ENCODE data around the gene UQCRHL. TPM values are rescaled to one million over a fixed set of nuclear protein-coding genes. Genes with fewer than 3 reads are reported as not detected.

Gene UQCRHL
- total RNA-seq, 1 donor from 2014 or later: 1.7 TPM

GRCh38 chr1:15833842-15834405 is 26.5 kb upstream of the UQCRHL start:
- FAIRE-seq: peak; percentile 5
- Histone ChIP-seq H3K4me3 (ENCODE audit: insufficient read depth, low read depth, low read length) (peak overlapping the region; percentile 94), H3K27me3 (ENCODE audit: insufficient read depth, low read length) (no peaks in the 10 kb centered on the region), H4K20me1 (ENCODE audit: insufficient read depth, low read length) (no peaks in the 10 kb centered on the region), H3K36me3 (ENCODE audit: insufficient read depth, low read length) (no peaks in the 10 kb centered on the region), H3K27ac (ENCODE audit: low read depth, low read length) (peak overlapping the region; percentile 98), H2AFZ (ENCODE audit: low read depth, low read length) (peak overlapping the region; percentile 6), H3K9me3 (ENCODE audit: insufficient read depth, low read depth, low read length) (no peaks in the 10 kb centered on the region), H3K4me2 (ENCODE audit: low read length) (peak overlapping the region; percentile 97), H3K79me2 (ENCODE audit: insufficient read depth, low read length) (peaks cover 12% of the 10 kb centered on the region), H3K4me1 (ENCODE audit: insufficient read depth, low read length) (no peaks in the 10 kb centered on the region), H3K9ac (ENCODE audit: low read length) (peak overlapping the region; percentile 97)
- H3K27me3 Mint-ChIP-seq (ENCODE audit: low read depth, unreplicated experiment): no peaks in the 10 kb centered on the region
- peaks cover 3% of the 10 kb centered on the region for H3K36me3 Mint-ChIP-seq (ENCODE audit: low read depth, unreplicated experiment)
- peak overlapping the region; percentile 93 for H3K27ac Mint-ChIP-seq (ENCODE audit: unreplicated experiment)
- H3K9me3 Mint-ChIP-seq (ENCODE audit: unreplicated experiment): no peaks in the 10 kb centered on the region
- no peak for DNase-seq (ENCODE audit: low read depth)
- H3K4me1 Mint-ChIP-seq (ENCODE audit: low read depth, unreplicated experiment): peaks cover 10% of the 10 kb centered on the region
- peak overlapping the region; percentile 93 for H3K4me3 Mint-ChIP-seq (ENCODE audit: unreplicated experiment)
- TF ChIP-seq CTCF (IDR thresholded peaks at IDR 0.05; ENCODE audit: insufficient read depth, low read depth, low read length) (no peak), EZH2 (IDR thresholded peaks at IDR 0.05; ENCODE audit: insufficient read depth, low read length) (no peak)

- peaks cover 3% of the 10 kb centered on the region for H3K36me3 Mint-ChIP-seq (ENCODE audit: low read depth, unreplicated experiment)
- Histone ChIP-seq H3K9me3 (ENCODE audit: insufficient read depth, low read depth, low read length) (no peaks in the 10 kb centered on the region), H3K36me3 (ENCODE audit: insufficient read depth, low read length) (no peaks in the 10 kb centered on the region), H4K20me1 (ENCODE audit: insufficient read depth, low read length) (no peaks in the 10 kb centered on the region), H3K4me1 (ENCODE audit: insufficient read depth, low read length) (no peaks in the 10 kb centered on the region), H3K4me2 (ENCODE audit: low read length) (peak overlapping the region; percentile 97), H3K27ac (ENCODE audit: low read depth, low read length) (no peak overlapping the region), H3K9ac (ENCODE audit: low read length) (peak overlapping the region; percentile 97), H3K4me3 (ENCODE audit: insufficient read depth, low read depth, low read length) (peak overlapping the region; percentile 94), H2AFZ (ENCODE audit: low read depth, low read length) (no peak overlapping the region), H3K79me2 (ENCODE audit: insufficient read depth, low read length) (peaks cover 12% of the 10 kb centered on the region), H3K27me3 (ENCODE audit: insufficient read depth, low read length) (no peaks in the 10 kb centered on the region)
- no peaks in the 10 kb centered on the region for H3K9me3 Mint-ChIP-seq (ENCODE audit: unreplicated experiment)
- no peaks in the 10 kb centered on the region for H3K27me3 Mint-ChIP-seq (ENCODE audit: low read depth, unreplicated experiment)
- no peak for DNase-seq (ENCODE audit: low read depth)
- H3K4me1 Mint-ChIP-seq (ENCODE audit: low read depth, unreplicated experiment): peaks cover 10% of the 10 kb centered on the region
- FAIRE-seq: no peak
- TF ChIP-seq CTCF (IDR thresholded peaks at IDR 0.05; ENCODE audit: insufficient read depth, low read depth, low read length) (no peak), EZH2 (IDR thresholded peaks at IDR 0.05; ENCODE audit: insufficient read depth, low read length) (no peak)
- peak overlapping the region; percentile 93 for H3K4me3 Mint-ChIP-seq (ENCODE audit: unreplicated experiment)
- H3K27ac Mint-ChIP-seq (ENCODE audit: unreplicated experiment): no peak overlapping the region
These were observed 25.7 kb upstream of the UQCRHL start for GRCh38 chr1:15833069-15833679.

GRCh38 chr1:15830258-15830657 is 22.8 kb upstream of the UQCRHL start:
- H3K27ac Mint-ChIP-seq (ENCODE audit: unreplicated experiment): no peak overlapping the region

More at GRCh38 chr1:15830258-15830657, 22.8 kb upstream of the UQCRHL start:
- Histone ChIP-seq H3K4me3 (ENCODE audit: insufficient read depth, low read depth, low read length) (no peak overlapping the region), H3K79me2 (ENCODE audit: insufficient read depth, low read length) (peaks cover 12% of the 10 kb centered on the region), H3K36me3 (ENCODE audit: insufficient read depth, low read length) (no peaks in the 10 kb centered on the region), H3K4me2 (ENCODE audit: low read length) (no peak overlapping the region), H3K9me3 (ENCODE audit: insufficient read depth, low read depth, low read length) (no peaks in the 10 kb centered on the region), H2AFZ (ENCODE audit: low read depth, low read length) (no peak overlapping the region), H3K4me1 (ENCODE audit: insufficient read depth, low read length) (no peaks in the 10 kb centered on the region), H3K27me3 (ENCODE audit: insufficient read depth, low read length) (no peaks in the 10 kb centered on the region), H4K20me1 (ENCODE audit: insufficient read depth, low read length) (no peaks in the 10 kb centered on the region), H3K27ac (ENCODE audit: low read depth, low read length) (no peak overlapping the region), H3K9ac (ENCODE audit: low read length) (no peak overlapping the region)
- Mint-ChIP-seq H3K4me1 (ENCODE audit: low read depth, unreplicated experiment) (peaks cover 9% of the 10 kb centered on the region), H3K9me3 (ENCODE audit: unreplicated experiment) (no peaks in the 10 kb centered on the region), H3K36me3 (ENCODE audit: low read depth, unreplicated experiment) (peaks cover 2% of the 10 kb centered on the region), H3K4me3 (ENCODE audit: unreplicated experiment) (no peak overlapping the region), H3K27me3 (ENCODE audit: low read depth, unreplicated experiment) (no peaks in the 10 kb centered on the region)
- no peak for FAIRE-seq
- no peak for TF ChIP-seq EZH2 (IDR thresholded peaks at IDR 0.05; ENCODE audit: insufficient read depth, low read length)
- no peak for TF ChIP-seq CTCF (IDR thresholded peaks at IDR 0.05; ENCODE audit: insufficient read depth, low read depth, low read length)
- no peak for DNase-seq (ENCODE audit: low read depth)
